IPS-18c (cell line): ENCODE measurements around the gene MSLN.

Source experiments
- H3K4me3 ChIP-seq: 2 replicates; pipeline ENCODE4 v1.7.0; 2013; ENCODE audit warnings: low read depth, mild to moderate bottlenecking, low read length, moderate library complexity; ENCODE audit not compliant: insufficient read depth
- H3K9me3 ChIP-seq: one replicate; pipeline ENCODE4 v1.6.1; 2013; ENCODE audit warnings: mild to moderate bottlenecking, low read length, moderate library complexity; ENCODE audit not compliant: control insufficient read depth, insufficient read depth

The MSLN gene

GRCh38 chr16:720990-721764, 39.4 kb upstream of the MSLN start, which contains the start of gene ANTKMT:
Gene ANTKMT, plus strand, starts transcription at chr16:721146. Its CDS starts 129 bp downstream, at chr16:721275.
- Histone ChIP-seq H3K9me3 (peaks cover 3% of the 10 kb centered on the region), H3K4me3 (peak within 1 kb of the TSS; percentile 84)

- peak overlapping the region; percentile 84; the same call in 1 of the 2 replicates for H3K4me3 ChIP-seq
- H3K9me3 ChIP-seq, result peaks cover 3% of the 10 kb centered on the region
These were observed 38.6 kb upstream of the MSLN start for GRCh38 chr16:721765-722540.

GRCh38 chr16:722835-723633, 37.5 kb upstream of the MSLN start:
- Histone ChIP-seq H3K9me3 (peaks cover 3% of the 10 kb centered on the region), H3K4me3 (no peak overlapping the region)

- H3K9me3 ChIP-seq, result peaks cover 3% of the 10 kb centered on the region
- H3K4me3 ChIP-seq, result no peak overlapping the region
These were observed 36.8 kb upstream of the MSLN start for GRCh38 chr16:723695-724094.

GRCh38 chr16:724188-725040, 36.1 kb upstream of the MSLN start:
- Histone ChIP-seq H3K9me3 (peaks cover 3% of the 10 kb centered on the region), H3K4me3 (no peak overlapping the region)

GRCh38 chr16:725041-725376, 35.5 kb upstream of the MSLN start:
- Histone ChIP-seq H3K9me3 (peaks cover 3% of the 10 kb centered on the region), H3K4me3 (no peak overlapping the region)

GRCh38 chr16:725463-726187, 34.9 kb upstream of the MSLN start:
- peaks cover 3% of the 10 kb centered on the region for H3K9me3 ChIP-seq
- no peak overlapping the region for H3K4me3 ChIP-seq

- Histone ChIP-seq H3K4me3 (peak overlapping the region; percentile 55; the same call in 1 of the 2 replicates), H3K9me3 (peaks cover 3% of the 10 kb centered on the region)
These were observed 34.4 kb upstream of the MSLN start for GRCh38 chr16:726188-726437.

GRCh38 chr16:726438-727290, 33.9 kb upstream of the MSLN start, which contains the start of the genes CCDC78 and HAGHL:
Gene CCDC78, minus strand, starts transcription at chr16:726443. Its CDS starts 76 bp downstream, at chr16:726367.
Gene HAGHL, plus strand, starts transcription at chr16:727106. Its CDS starts 404 bp downstream, at chr16:727510.
- Histone ChIP-seq H3K4me3 (peak within 1 kb of the TSS; percentile 65), H3K9me3 (peaks cover 3% of the 10 kb centered on the region)

GRCh38 chr16:727291-727977, 33.1 kb upstream of the MSLN start:
- Histone ChIP-seq H3K4me3 (peak overlapping the region; percentile 65), H3K9me3 (peaks cover 3% of the 10 kb centered on the region)

GRCh38 chr16:728131-728889, 32.2 kb upstream of the MSLN start:
- H3K4me3 ChIP-seq, result peak overlapping the region; percentile 61
- peaks cover 3% of the 10 kb centered on the region for H3K9me3 ChIP-seq

- H3K9me3 ChIP-seq, result peaks cover 3% of the 10 kb centered on the region
- H3K4me3 ChIP-seq, result peak overlapping the region; percentile 61
These were observed 31.4 kb upstream of the MSLN start for GRCh38 chr16:728890-729744.

- Histone ChIP-seq H3K9me3 (peaks cover 3% of the 10 kb centered on the region), H3K4me3 (no peak overlapping the region)
These were observed 30.5 kb upstream of the MSLN start for GRCh38 chr16:729768-730665.
